GM18868 (cell line): ENCODE data around the gene LZTFL1.

Experiments used
- ATAC-seq: cut with Tn5 transposase; IDR thresholded peaks from one replicate; pipeline ENCODE4 v1.9.1; 2021; ENCODE audit warnings: mild to moderate bottlenecking, moderate library complexity; ENCODE audit not compliant: unreplicated experiment

The LZTFL1 gene

GRCh38 chr3:45787551-45787950, 54.4 kb downstream of the LZTFL1 start:
- no peak for ATAC-seq

- ATAC-seq, result no peak
Measured at GRCh38 chr3:45786801-45787495, 55.0 kb downstream of the LZTFL1 start.

GRCh38 chr3:45785605-45786150, 56.2 kb downstream of the LZTFL1 start:
- no peak for ATAC-seq

- ATAC-seq, result no peak
Measured at GRCh38 chr3:45783667-45784066, 58.3 kb downstream of the LZTFL1 start.

GRCh38 chr3:45782381-45782780, 59.5 kb downstream of the LZTFL1 start:
- no peak for ATAC-seq

GRCh38 chr3:45781841-45782240, 60.1 kb downstream of the LZTFL1 start:
- ATAC-seq, result no peak

- ATAC-seq, result no peak
Measured at GRCh38 chr3:45781271-45781670, 60.6 kb downstream of the LZTFL1 start.

GRCh38 chr3:45779746-45780735, 61.9 kb downstream of the LZTFL1 start:
- no peak for ATAC-seq

GRCh38 chr3:45778761-45779201, 63.1 kb downstream of the LZTFL1 start:
- ATAC-seq, result no peak

GRCh38 chr3:45777746-45778386, 64.1 kb downstream of the LZTFL1 start:
- ATAC-seq, result no peak

GRCh38 chr3:45777111-45777745, 64.7 kb downstream of the LZTFL1 start:
- ATAC-seq, result no peak

GRCh38 chr3:45776611-45777010, 65.3 kb downstream of the LZTFL1 start:
- no peak for ATAC-seq

GRCh38 chr3:45776301-45776595, 65.7 kb downstream of the LZTFL1 start:
- ATAC-seq, result no peak

GRCh38 chr3:45775571-45776300, 66.2 kb downstream of the LZTFL1 start:
- ATAC-seq, result no peak

- ATAC-seq, result no peak
Measured at GRCh38 chr3:45774581-45775521, 67.1 kb downstream of the LZTFL1 start.

- no peak for ATAC-seq
Measured at GRCh38 chr3:45773714-45774449, 68.0 kb downstream of the LZTFL1 start.
